Left lung (tissue), 10 donors: ENCODE measurements around the gene RFX8. TPM values are rescaled to one million over a fixed set of nuclear protein-coding genes. Genes with fewer than 3 reads are reported as not detected.
"Not testable (repeated sequence)": the region's sequence is repeated elsewhere in the genome, so short reads cannot be mapped to it uniquely, and the experiment has no call there.

Experiments
- ATAC-seq: fragments of 200-7000 bp; cut with Tn5 transposase; one replicate; pipeline ENCODE4 v1.9.1; 2020; ENCODE audit warnings: moderate library complexity
- DNase-seq, 4 donors: peaks; one replicate each; pipeline ENCODE4 v3.0.0-alpha.2; 2013 to 2020
- H3K27ac ChIP-seq, 2 donors: fragments of 200-600 bp; sonication (generic) in 1 of 2; one replicate each; pipeline versions ENCODE4 v1.5.0 to v1.8.0; 2020 to 2021
- H3K27me3 ChIP-seq, 2 donors: fragments of 200-600 bp; sonication (generic) in 1 of 2; one replicate each; pipeline versions ENCODE4 v1.5.0 to v1.8.0; 2020 to 2021
- H3K36me3 ChIP-seq, 2 donors: fragments of 200-600 bp; sonication (generic) in 1 of 2; one replicate each; pipeline versions ENCODE4 v1.5.0 to v1.8.0; 2020 to 2021
- H3K4me1 ChIP-seq, 2 donors: fragments of 200-600 bp; one replicate each; pipeline ENCODE4 v1.8.0; 2021
- H3K4me3 ChIP-seq, 2 donors: fragments of 200-600 bp; sonication (generic) in 1 of 2; one replicate each; pipeline versions ENCODE4 v1.5.0 to v1.8.0; 2020 to 2021; ENCODE audit warnings: mild to moderate bottlenecking in 1 of 2
- H3K9me3 ChIP-seq, 2 donors: fragments of 200-600 bp; sonication (generic) in 1 of 2; one replicate each; pipeline versions ENCODE4 v1.5.0 to v1.8.0; 2020 to 2021
- CTCF ChIP-seq, 2 donors: fragments of 200-600 bp; sonication (generic) in 1 of 2; IDR thresholded peaks; one replicate each; pipeline versions ENCODE4 v1.5.0 to v1.8.0; 2021; ENCODE audit warnings: antibody characterized with exemption in 2 of 2
- intact Hi-C, 2 donors: fragments of 100-400 bp; cut with DNase I; formaldehyde crosslinking; loops; one replicate each; pipeline versions ENCODE4 v1.11.2 to v1.14.2; 2022
- polyA plus RNA-seq, 6 donors: library from polyadenylated mRNA; unstranded; fragments of 120-200 nt; gene quantifications; one replicate each; pipeline ENCODE4 v1.2.1, GENCODE V29; 2013; ENCODE audit not compliant: insufficient read length in 6 of 6
- total RNA-seq, 2 donors: library from RNA; stranded (reverse); fragmentation: NEBNext Ultra II Directional; extraction: Animal tissue kit (Norgen Biotek cat#: 25700); gene quantifications; one replicate each; pipeline ENCODE4 v1.2.1, GENCODE V29; 2021
- donor health status: DM: no; HTN: yes; CAD: no.
- donor health status: DM: no; HTN: no; CAD: no.

The RFX8 gene
- total and polyA plus RNA-seq, 8 donors, result 0.41 to 1.6 (median 1.3) TPM; not detected in 1

- intact Hi-C loops, result no loop called here
- DNase-seq (no peak), ATAC-seq (peak; percentile 42)
Observed at GRCh38 chr2:101446869-101447268, 28.0 kb downstream of the RFX8 start.

GRCh38 chr2:101442667-101443061, 32.2 kb downstream of the RFX8 start:
- Histone ChIP-seq H3K4me1 (no peaks in the 10 kb centered on the region), H3K4me3 (no peak overlapping the region), H3K27me3 (no peaks in the 10 kb centered on the region), H3K9me3 (peaks cover 0 to 6% of the 10 kb centered on the region in 2 donors), H3K27ac (no peak overlapping the region), H3K36me3 (no peaks in the 10 kb centered on the region)
- DNase-seq (no peak), ATAC-seq (no peak)
- intact Hi-C loops, result no loop called here
- TF ChIP-seq CTCF (IDR thresholded peaks at IDR 0.05), result no peak

More at GRCh38 chr2:101446869-101447268, 28.0 kb downstream of the RFX8 start:
- Histone ChIP-seq H3K9me3 (peaks cover 0 to 6% of the 10 kb centered on the region in 2 donors), H3K27me3 (no peaks in the 10 kb centered on the region), H3K36me3 (no peaks in the 10 kb centered on the region), H3K27ac (no peak overlapping the region), H3K4me3 (no peak overlapping the region), H3K4me1 (no peaks in the 10 kb centered on the region)
- no peak for TF ChIP-seq CTCF (IDR thresholded peaks at IDR 0.05)

DNA sequence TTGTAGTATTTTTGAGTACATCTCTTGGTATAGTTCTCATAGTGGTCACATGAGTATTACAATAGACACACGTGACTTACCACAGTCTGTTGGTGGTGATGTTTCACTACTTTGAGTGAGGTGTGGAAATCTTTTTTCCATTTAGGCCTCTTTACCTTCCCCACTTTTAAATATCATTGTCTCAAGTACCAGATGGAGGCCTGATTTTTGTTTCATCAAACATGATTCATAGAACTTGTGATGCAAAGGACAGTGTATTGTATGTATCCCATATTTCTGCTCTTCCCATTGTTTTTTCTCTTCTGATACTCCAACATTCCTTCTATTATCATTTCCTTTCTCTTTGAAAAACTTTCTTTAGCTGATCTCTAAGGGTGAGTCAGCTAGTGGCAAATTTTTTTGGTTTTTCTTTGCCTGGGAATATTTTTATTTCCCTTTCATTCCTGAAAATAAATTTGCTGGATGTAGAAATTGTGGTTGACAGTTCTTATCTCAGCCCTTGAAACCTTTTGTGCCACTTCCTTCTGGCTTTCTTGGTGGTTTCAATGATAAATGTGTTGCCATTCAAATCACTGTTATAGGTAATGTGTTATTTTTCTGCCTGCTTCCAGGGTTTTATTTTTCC, 32.8 kb downstream of the RFX8 start:
- no peak for TF ChIP-seq CTCF (IDR thresholded peaks at IDR 0.05)
- DNase-seq, result no peak
- Histone ChIP-seq H3K36me3 (no peaks in the 10 kb centered on the region), H3K27ac (no peak overlapping the region), H3K4me3 (no peak overlapping the region), H3K27me3 (no peaks in the 10 kb centered on the region), H3K4me1 (no peaks in the 10 kb centered on the region), H3K9me3 (peaks cover 0 to 6% of the 10 kb centered on the region in 2 donors)
- intact Hi-C loops, result no loop called here
- ATAC-seq, result no peak

GRCh38 chr2:101440127-101440738, 34.7 kb downstream of the RFX8 start:
- Histone ChIP-seq H3K4me3 (no peak overlapping the region), H3K4me1 (no peaks in the 10 kb centered on the region), H3K9me3 (peaks cover 0 to 6% of the 10 kb centered on the region in 2 donors), H3K27me3 (no peaks in the 10 kb centered on the region), H3K27ac (no peak overlapping the region), H3K36me3 (no peaks in the 10 kb centered on the region)
- TF ChIP-seq CTCF (IDR thresholded peaks at IDR 0.05), result no peak
- DNase-seq, result peak in 2 of 4 donors; percentile 33 to 55
- ATAC-seq, result no peak
- intact Hi-C loops, result no loop called here

DNA sequence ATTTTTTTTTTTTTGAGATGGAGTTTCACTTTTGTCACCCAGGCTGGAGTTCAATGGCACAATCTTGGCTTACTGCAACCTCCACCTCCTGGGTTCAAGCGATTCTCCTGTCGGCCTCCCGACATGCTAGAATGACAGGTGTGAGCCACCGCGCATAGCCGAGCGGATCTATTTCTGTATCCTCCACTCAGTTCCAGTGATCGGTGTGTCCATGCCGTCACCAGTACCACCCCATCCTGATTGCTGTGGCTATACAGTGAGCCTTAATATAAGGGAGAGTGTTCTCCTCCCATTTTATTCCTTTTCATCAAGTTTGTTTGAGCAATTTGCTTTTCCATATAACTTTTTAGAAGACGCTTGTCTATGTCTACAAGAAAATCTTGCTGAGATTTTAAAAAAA, 35.2 kb downstream of the RFX8 start:
- intact Hi-C loops, result no loop called here
- no peaks in the 10 kb centered on the region for H3K27me3 ChIP-seq
- DNase-seq (no peak), ATAC-seq (no peak)
- no peak for TF ChIP-seq CTCF (IDR thresholded peaks at IDR 0.05)
- no peak overlapping the region for H3K4me3 ChIP-seq
- H3K9me3 ChIP-seq, result peaks cover 0 to 4% of the 10 kb centered on the region in 2 donors
- H3K27ac ChIP-seq, result no peak overlapping the region
- H3K36me3 ChIP-seq, result no peaks in the 10 kb centered on the region
- H3K4me1 ChIP-seq, result no peaks in the 10 kb centered on the region

DNA sequence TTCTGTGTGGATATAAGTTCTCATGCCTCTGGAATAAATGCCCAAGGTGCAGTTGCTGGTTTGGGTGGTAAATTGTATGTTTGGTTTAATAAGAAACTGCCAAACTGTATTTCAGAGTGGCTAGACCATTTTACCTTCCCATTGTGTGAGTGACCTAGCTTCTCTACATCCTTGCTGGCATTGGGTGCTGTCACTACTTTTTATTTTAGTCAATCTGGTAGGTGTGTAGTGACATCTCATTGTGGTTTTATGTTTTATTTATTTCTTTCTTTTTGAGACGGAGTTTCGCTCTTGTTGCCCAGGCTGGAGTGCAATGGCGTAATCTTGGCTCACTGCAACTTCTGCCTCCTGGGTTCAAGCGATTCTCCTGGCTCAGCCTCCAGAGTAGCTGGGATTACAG, 36.4 kb downstream of the RFX8 start:
- ATAC-seq, DNase-seq, H3K27me3 ChIP-seq, H3K4me3 ChIP-seq, H3K9me3 ChIP-seq, H3K4me1 ChIP-seq, intact Hi-C loops, H3K27ac ChIP-seq, H3K36me3 ChIP-seq: not testable (repeated sequence)
